Activated naive CD8-positive, alpha-beta T cell (primary cell): Measurements from ENCODE around the gene RPTOR.

Experiments used
- H3K27ac Mint-ChIP-seq: one replicate; pipeline ENCODE4 v1.8.0; 2021; ENCODE audit warnings: mixed read lengths
- H3K27me3 Mint-ChIP-seq: one replicate; pipeline ENCODE4 v1.8.0; 2021; ENCODE audit warnings: mixed read lengths
- H3K36me3 Mint-ChIP-seq: one replicate; pipeline ENCODE4 v1.8.0; 2021; ENCODE audit warnings: mixed read lengths
- H3K4me1 Mint-ChIP-seq: one replicate; pipeline ENCODE4 v1.8.0; 2021; ENCODE audit warnings: low read depth, mixed read lengths
- H3K4me3 Mint-ChIP-seq: one replicate; pipeline ENCODE4 v1.8.0; 2021; ENCODE audit warnings: mild to moderate bottlenecking, mixed read lengths
- H3K9me3 Mint-ChIP-seq: one replicate; pipeline ENCODE4 v1.8.0; 2021; ENCODE audit warnings: low read depth, mixed read lengths

Gene RPTOR

DNA sequence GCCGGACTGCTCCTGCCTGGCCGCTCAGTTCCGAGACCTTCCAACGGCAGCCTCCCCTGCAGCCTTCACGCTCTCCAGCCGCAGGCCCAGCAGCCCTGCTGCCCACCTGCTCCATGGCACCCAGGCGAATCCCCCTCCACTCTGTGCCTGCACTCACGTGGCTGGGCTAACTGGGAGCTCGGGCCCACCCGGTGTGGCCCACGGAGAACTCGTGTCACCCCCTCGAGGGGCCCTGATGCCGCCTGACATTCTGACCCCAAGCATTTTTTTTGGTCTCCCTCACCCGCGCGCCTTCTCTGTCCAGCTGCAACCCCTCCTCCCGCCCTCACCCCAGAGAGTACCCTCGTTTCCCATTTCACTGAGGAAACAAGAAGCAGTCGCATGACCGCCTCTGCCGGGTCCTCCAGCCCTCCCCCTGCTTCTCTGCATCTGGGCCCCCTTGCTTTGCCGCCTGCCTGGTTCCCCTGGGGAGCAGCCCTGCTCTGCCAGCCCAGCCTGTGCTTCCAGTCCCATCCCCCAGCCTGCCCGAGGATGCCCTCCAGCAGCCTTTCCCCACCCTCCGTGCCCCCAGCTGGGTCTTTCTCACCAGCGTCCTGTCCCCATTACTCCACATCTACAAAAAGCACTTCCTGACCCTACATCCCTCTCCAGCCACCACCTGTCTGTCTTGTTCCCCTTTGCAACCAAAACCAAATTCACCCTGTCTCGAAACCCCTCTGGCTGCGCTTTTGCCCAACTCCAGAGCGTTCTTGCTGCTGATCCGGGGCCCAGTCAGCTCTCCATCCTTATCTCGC is 300.6 kb downstream of the RPTOR start:
- H3K27ac Mint-ChIP-seq, result peak overlapping the region; percentile 34
- H3K36me3 Mint-ChIP-seq, result peaks cover 12% of the 10 kb centered on the region
- no peak overlapping the region for H3K4me3 Mint-ChIP-seq
- no peaks in the 10 kb centered on the region for H3K27me3 Mint-ChIP-seq
- no peaks in the 10 kb centered on the region for H3K9me3 Mint-ChIP-seq
- peaks cover 39% of the 10 kb centered on the region for H3K4me1 Mint-ChIP-seq

DNA sequence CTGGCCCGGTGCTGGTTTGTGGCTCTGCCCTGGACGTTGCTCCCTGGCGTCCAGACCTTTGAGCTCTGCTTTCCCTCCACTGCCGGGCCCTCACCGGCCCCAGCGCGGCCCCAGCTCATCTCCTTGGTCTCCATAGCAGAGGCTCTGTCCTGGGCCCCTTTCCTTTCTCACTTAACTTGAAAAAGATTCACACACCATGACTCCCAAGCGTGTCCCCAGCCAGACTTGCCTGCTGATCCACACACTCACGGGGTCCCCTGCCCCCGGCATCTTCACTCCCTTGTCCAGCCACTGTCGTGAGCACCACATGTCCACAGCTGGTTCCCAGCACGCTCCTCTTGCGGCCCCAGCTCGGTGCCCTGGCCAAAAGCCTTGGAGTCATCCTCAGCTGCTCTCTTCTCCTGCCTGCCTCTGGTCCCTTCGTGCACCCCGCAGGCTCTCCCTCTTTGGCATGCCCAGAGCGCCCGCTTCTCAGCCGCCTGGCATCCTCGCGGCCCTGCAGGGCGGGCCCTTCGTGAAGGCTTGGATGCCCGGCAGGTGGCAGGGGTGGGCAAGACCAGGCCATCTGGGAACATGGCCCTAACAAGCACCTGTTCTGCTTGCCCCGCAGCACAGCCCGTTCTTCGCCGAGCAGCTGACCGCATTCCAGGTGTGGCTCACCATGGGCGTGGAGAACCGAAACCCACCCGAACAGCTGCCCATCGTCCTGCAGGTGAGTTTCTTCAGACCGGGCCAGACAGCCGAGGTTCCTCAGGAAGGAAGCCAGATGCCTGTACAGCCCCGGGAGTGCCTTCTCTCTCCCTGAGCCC is 301.4 kb downstream of the RPTOR start:
- H3K4me1 Mint-ChIP-seq, result peaks cover 44% of the 10 kb centered on the region
- no peaks in the 10 kb centered on the region for H3K27me3 Mint-ChIP-seq
- peak overlapping the region; percentile 92 for H3K27ac Mint-ChIP-seq
- no peak overlapping the region for H3K4me3 Mint-ChIP-seq
- peaks cover 16% of the 10 kb centered on the region for H3K36me3 Mint-ChIP-seq
- H3K9me3 Mint-ChIP-seq, result no peaks in the 10 kb centered on the region

DNA sequence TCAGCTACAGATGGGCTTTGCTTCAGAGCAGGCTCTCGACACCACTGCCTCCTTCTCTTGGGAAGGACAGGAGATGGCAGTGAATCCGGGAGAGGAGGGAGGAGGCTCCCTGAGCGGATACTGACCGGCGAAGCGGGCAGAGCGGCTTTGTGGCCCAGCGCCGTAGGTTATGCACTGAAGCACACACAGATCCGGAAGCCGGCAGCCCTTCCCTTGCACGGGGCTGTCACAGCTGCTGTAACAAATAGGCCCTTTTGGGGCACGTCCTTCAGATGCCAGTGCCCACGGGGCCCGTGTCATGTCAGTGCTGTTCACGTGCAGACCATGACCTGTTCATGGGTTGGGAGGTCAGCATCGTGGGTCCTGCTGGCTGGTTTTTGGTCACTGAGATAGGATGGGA is 302.3 kb downstream of the RPTOR start:
- Mint-ChIP-seq H3K27ac (peak overlapping the region; percentile 92), H3K27me3 (no peaks in the 10 kb centered on the region), H3K4me3 (peak overlapping the region; percentile 76), H3K4me1 (peaks cover 49% of the 10 kb centered on the region), H3K36me3 (peaks cover 16% of the 10 kb centered on the region), H3K9me3 (no peaks in the 10 kb centered on the region)

DNA sequence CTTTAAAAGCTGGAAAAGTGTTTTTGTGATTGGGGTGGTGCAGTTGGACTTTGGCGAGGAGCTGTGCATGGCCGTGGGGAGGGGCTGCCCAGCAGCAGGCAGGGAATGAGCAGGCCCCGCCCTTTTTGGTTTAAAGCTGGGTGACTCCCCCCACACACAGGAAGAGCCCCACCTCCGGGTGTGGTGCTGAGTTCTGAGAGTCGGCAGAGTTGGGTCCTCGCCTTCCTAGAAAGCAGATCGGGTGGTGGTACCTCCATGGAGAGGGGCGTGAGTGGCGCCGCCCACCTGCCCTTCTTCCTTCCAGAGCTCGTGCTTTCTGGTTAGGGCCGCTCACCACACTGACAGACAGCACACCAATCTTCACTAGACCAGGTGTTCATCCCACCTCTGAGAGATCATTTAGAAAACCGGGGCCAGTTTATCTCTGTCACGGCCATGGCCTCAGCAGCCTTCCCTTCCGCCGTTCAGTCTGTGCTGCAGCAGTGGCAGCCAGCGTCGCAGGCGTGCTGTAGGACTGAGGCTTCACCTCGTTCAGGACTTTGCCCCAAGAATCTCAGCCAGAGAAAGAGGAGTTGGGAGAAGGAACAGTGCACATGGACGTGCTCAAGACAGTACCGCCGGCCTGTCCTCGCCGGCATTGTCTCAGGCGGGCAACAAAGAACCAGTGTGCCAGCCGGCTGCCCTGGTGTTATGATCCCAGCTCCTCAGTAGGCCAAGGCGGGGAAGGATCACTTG is 303.0 kb downstream of the RPTOR start:
- Mint-ChIP-seq H3K9me3 (no peaks in the 10 kb centered on the region), H3K4me3 (peak overlapping the region; percentile 76), H3K4me1 (peaks cover 51% of the 10 kb centered on the region), H3K27me3 (no peaks in the 10 kb centered on the region), H3K36me3 (peaks cover 16% of the 10 kb centered on the region), H3K27ac (peak overlapping the region; percentile 92)

DNA sequence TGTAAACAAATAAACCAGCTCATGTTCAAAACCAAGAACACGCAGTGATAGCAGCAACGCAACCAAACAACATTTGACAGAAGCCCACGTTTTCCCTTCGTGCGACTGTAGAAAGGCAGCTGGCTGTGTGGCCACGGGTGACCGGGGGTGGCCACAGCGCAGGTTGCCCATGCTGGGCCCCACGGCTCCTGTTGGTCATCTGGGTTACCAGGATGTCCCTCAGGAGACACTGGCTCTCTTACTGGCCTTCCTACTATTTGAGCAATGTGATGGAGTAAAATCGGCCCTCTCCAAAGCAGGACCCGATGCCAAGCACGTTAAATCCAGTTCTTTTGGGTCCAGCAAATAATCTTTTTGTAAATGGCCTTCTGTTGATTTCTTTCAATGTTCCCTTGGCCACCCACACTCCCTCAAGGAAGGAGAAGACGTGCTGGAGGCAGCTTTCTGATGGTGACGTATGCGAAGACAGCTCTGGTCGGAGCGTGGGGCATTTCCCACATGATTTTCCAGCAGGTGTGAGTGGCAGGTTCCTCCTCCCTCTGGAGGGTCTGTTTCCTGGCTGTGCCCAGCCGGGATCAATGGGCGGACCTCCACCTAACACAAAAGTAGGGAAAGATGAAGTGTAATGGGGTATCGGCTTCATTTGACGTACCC is 303.9 kb downstream of the RPTOR start:
- Mint-ChIP-seq H3K4me3 (peak overlapping the region; percentile 76), H3K4me1 (peaks cover 51% of the 10 kb centered on the region), H3K27me3 (no peaks in the 10 kb centered on the region), H3K36me3 (peaks cover 14% of the 10 kb centered on the region), H3K27ac (peak overlapping the region; percentile 92), H3K9me3 (no peaks in the 10 kb centered on the region)

DNA sequence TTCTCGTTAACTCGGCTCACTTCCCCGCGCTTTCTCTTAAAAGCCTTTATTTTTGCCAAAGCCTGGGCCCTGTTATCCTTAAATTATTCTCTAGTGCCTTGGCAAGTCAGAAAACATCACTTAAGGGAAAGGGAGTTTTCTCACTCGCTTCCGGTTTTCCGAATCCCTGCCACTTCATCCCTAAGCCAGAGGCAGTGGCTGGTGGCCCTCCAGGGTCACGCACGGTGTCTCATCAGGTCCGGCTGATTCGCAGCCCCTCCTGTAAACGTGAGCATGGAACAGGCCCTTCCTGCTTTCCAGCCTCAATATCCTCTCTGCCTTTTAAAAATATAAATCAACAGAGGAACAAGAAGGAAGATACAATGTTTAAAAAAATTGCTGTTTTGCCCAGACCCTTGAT is 304.5 kb downstream of the RPTOR start:
- Mint-ChIP-seq H3K4me3 (no peak overlapping the region), H3K27me3 (no peaks in the 10 kb centered on the region), H3K36me3 (peaks cover 14% of the 10 kb centered on the region), H3K4me1 (peaks cover 51% of the 10 kb centered on the region), H3K27ac (peak overlapping the region; percentile 92), H3K9me3 (no peaks in the 10 kb centered on the region)

DNA sequence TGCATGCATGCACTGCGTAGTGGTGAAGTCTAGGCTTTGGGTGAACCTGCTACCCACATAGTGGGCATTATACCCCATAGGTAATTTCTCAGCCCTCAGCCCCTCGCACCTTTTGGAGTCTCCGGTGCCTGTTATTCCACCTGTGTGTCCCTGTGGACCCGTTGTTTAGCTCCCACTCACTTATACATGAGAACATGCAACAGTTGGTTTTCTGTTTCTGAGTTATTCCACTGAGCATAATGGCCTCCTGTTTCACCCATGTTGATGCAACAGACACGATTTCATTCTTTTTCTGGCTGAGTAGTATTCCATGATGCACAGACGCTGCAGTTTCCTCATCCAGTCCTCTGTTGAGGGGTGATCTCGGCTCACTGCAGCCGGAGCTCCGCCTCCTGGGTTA is 305.5 kb downstream of the RPTOR start:
- Mint-ChIP-seq H3K4me1 (peaks cover 57% of the 10 kb centered on the region), H3K9me3 (no peaks in the 10 kb centered on the region)

DNA sequence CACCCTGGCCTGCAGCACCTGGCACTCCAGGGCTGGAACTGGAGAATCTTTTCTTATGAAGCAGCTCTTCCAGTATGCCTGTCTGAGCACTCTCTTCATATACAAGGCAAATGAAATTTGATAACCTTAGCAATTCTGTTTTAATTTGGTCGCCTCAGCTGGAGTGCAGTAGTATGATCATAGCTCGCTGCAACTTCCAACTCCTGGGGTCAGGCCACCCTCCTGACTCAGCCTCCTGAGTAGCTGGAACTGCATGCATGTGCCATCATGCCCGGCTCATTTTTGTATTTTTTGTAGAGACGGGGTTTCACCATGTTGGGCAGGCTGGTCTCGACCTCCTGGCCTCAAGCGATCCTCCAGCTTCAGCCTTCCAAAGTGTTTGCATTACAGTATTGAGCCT is 306.2 kb downstream of the RPTOR start:
- Mint-ChIP-seq H3K27me3 (no peaks in the 10 kb centered on the region), H3K4me3 (no peak overlapping the region), H3K27ac (peak overlapping the region; percentile 77), H3K9me3 (no peaks in the 10 kb centered on the region), H3K36me3 (peaks cover 16% of the 10 kb centered on the region), H3K4me1 (peaks cover 59% of the 10 kb centered on the region)

More for the DNA sequence above, 305.5 kb downstream of the RPTOR start:
- Mint-ChIP-seq H3K4me3 (no peak overlapping the region), H3K27me3 (no peaks in the 10 kb centered on the region), H3K27ac (peak overlapping the region; percentile 77), H3K36me3 (peaks cover 14% of the 10 kb centered on the region)

DNA sequence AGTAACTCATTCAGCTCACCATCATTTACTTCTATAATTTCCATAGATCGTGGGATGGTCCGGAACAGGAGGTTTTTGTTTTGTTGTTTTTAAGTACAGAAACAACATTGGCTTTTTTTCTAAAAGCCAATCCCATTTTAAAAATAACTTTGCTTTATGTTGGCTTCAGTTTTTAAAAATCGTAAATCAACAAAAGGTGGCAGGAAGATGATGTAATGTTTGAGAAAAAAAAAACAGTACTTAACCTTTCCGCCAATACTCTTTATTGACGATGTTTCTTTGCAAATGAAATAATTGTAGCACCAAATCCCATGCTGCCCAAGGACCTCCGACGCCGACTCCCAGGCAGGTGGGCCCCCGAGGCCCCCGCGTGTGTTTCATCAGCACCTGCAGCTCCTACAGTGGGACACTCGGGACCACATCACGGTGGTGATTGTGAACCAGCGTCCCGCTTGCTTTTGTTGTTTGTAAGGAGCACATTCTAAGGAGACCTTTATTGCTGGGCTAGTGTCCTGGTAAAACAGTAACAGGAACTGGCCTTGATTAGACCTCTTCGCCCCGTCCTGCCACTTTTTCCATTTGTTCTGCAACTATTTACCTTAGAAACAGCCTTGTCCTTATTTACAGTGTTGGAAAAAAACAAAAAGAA is 306.8 kb downstream of the RPTOR start:
- no peak overlapping the region for H3K4me3 Mint-ChIP-seq
- no peaks in the 10 kb centered on the region for H3K9me3 Mint-ChIP-seq
- H3K36me3 Mint-ChIP-seq, result peaks cover 22% of the 10 kb centered on the region
- H3K27ac Mint-ChIP-seq, result peak overlapping the region; percentile 77
- H3K4me1 Mint-ChIP-seq, result peaks cover 62% of the 10 kb centered on the region
- H3K27me3 Mint-ChIP-seq, result no peaks in the 10 kb centered on the region

DNA sequence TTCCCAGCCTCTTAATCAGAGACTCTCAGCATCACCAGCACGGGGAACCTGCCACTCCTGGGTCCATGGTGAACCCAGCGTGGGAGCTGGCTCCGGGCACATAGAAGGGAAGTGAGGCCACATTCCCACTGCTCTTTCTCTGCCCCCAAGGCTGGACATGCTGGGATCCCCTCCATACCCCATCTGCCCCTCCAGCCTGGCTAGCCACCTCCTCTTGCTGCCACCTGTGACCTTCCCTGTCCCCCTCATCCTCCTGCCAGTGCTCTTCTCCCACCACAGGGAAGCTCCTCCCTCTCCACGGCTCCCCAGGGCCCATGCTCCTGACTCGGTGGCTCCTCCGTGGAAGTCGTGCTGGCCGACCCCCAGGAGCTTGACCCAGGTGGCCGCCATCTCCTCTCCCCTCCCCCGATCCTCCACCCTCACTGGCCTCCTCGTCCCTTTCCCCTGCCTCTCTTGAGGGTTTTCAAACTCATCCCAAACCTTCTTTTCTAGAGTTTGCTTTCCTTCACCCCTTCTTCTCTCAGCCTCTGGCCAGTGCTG is 307.9 kb downstream of the RPTOR start:
- H3K27ac Mint-ChIP-seq, result peak overlapping the region; percentile 72
- no peak overlapping the region for H3K4me3 Mint-ChIP-seq
- H3K36me3 Mint-ChIP-seq, result peaks cover 20% of the 10 kb centered on the region
- peaks cover 62% of the 10 kb centered on the region for H3K4me1 Mint-ChIP-seq
- no peaks in the 10 kb centered on the region for H3K9me3 Mint-ChIP-seq
- no peaks in the 10 kb centered on the region for H3K27me3 Mint-ChIP-seq

DNA sequence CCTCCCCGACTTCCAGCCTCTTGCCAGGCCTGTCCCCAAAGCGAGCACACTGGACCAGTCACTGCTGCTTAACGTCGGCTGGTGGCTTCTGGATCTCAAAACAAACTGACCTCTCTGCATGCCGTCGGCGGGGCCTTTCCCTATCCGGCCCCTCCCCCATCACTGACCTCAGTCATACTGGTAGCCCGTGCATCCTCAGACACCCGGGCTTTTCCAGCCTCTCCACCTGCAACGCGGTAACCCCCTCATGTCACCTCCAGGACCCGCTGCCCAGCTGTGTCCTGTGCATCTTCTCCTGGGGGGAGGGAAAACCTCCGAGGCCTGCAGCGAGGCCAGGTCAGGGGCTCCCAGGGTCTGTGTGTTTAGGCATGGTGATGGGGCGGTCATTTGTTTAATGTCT is 308.4 kb downstream of the RPTOR start:
- no peaks in the 10 kb centered on the region for H3K27me3 Mint-ChIP-seq
- no peak overlapping the region for H3K4me3 Mint-ChIP-seq
- peak overlapping the region; percentile 41 for H3K27ac Mint-ChIP-seq
- H3K9me3 Mint-ChIP-seq, result no peaks in the 10 kb centered on the region
- H3K36me3 Mint-ChIP-seq, result peaks cover 20% of the 10 kb centered on the region
- H3K4me1 Mint-ChIP-seq, result peaks cover 56% of the 10 kb centered on the region

DNA sequence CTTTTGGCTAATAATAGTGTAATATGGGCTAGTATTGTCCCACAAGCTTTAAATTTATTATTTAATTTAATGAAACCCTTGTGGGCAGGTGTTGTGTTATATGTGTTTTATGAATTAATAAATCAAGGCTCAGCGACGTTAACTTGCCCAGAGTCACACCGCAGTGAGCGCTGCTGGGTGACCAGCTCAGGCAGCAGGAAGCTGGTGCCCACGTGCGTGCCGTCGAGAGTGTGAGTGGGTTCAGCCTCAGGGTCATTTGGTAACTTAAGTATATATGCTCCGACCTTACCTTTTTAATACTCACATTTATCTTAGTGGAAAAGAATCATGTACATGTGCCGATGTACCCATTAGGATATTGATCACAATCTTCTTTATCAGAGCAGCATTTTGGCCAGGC is 309.6 kb downstream of the RPTOR start:
- H3K4me1 Mint-ChIP-seq, result peaks cover 55% of the 10 kb centered on the region

DNA sequence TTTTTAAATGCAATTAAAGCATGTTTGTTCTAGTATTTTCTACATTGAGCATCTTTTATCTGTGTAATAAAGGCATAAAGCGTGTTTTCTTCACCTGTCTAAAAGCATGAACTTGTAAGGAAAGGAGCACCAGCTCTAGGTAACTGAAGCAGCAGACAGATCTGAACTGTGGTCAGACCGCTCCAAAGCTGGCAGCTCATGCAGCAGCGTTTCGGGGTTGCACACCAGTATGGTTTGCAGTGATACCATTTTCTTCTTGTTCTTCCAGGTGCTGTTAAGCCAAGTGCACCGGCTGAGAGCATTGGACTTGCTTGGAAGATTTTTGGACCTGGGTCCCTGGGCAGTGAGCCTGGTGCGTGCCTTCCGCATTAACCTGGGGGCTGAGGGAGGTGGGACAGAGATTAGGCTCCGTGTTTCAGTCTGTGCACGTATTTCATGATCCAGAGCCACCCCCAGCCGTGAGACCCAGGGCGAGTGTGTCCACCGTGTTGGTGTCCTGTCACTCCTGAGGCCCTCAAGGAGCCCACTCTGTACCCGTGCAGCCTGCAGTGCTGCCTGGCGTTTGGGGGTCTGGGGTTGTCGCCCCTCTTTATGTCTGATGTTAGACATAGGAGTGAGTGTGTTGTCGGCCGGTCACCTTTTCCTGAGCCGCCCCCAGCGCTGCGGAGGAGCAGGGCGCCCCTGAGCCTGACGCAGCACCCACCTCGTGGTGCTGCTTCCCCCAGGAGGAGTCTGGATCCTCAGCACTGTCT is 310.7 kb downstream of the RPTOR start:
- Mint-ChIP-seq H3K36me3 (peaks cover 17% of the 10 kb centered on the region), H3K9me3 (no peaks in the 10 kb centered on the region), H3K4me1 (peaks cover 49% of the 10 kb centered on the region), H3K27ac (peak overlapping the region; percentile 98), H3K4me3 (no peak overlapping the region), H3K27me3 (no peaks in the 10 kb centered on the region)

More for the DNA sequence above, 309.6 kb downstream of the RPTOR start:
- Mint-ChIP-seq H3K4me3 (no peak overlapping the region), H3K36me3 (peaks cover 17% of the 10 kb centered on the region), H3K27me3 (no peaks in the 10 kb centered on the region), H3K27ac (peak overlapping the region; percentile 98), H3K9me3 (no peaks in the 10 kb centered on the region)
